GM12873 (cell line): ENCODE data around the gene SHROOM3.

Experiments used
- TF ChIP-seq, protein P1 (sequence below): IDR thresholded peaks from 2 replicates; pipeline ENCODE4 v1.5.1; 2012; ENCODE audit warnings: low read depth, mild to moderate bottlenecking, moderate library complexity, low read length, control low read depth; ENCODE audit not compliant: insufficient read depth; ENCODE audit errors: missing control alignments

Gene SHROOM3

DNA sequence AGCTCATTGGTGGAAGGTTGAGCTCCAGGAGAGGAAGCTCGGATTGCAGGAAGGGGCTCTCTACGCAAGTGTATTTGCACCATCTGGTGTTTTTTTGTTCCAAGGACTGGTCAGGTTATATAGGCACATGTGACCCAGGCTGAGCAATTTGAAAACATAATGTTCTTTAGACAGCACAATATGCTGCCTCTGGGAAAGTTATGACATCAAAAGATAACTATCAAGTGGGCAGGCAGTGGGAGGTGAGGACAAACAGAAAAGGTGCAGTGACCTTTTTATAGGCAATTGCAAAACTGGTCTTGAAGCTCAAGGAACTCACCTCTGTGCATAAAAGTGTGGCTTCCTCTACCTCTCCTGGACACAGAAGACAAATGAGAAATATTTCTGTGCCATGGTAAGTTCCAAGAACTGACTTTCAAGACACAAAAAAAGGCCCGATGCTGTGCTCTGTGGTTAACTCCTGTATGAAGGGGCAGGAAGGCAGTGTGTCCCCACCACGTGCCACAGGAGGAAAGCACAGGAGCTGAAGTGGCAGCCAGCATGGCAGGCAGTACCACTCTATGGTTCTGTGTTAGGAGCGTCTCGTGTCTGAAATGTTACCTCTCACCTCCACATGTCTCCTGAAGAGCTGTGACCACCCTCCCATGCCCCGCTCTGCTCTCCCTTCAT lies 128.6 kb downstream of the SHROOM3 start:
- TF ChIP-seq, protein P1, sequence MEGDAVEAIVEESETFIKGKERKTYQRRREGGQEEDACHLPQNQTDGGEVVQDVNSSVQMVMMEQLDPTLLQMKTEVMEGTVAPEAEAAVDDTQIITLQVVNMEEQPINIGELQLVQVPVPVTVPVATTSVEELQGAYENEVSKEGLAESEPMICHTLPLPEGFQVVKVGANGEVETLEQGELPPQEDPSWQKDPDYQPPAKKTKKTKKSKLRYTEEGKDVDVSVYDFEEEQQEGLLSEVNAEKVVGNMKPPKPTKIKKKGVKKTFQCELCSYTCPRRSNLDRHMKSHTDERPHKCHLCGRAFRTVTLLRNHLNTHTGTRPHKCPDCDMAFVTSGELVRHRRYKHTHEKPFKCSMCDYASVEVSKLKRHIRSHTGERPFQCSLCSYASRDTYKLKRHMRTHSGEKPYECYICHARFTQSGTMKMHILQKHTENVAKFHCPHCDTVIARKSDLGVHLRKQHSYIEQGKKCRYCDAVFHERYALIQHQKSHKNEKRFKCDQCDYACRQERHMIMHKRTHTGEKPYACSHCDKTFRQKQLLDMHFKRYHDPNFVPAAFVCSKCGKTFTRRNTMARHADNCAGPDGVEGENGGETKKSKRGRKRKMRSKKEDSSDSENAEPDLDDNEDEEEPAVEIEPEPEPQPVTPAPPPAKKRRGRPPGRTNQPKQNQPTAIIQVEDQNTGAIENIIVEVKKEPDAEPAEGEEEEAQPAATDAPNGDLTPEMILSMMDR = no peak

DNA sequence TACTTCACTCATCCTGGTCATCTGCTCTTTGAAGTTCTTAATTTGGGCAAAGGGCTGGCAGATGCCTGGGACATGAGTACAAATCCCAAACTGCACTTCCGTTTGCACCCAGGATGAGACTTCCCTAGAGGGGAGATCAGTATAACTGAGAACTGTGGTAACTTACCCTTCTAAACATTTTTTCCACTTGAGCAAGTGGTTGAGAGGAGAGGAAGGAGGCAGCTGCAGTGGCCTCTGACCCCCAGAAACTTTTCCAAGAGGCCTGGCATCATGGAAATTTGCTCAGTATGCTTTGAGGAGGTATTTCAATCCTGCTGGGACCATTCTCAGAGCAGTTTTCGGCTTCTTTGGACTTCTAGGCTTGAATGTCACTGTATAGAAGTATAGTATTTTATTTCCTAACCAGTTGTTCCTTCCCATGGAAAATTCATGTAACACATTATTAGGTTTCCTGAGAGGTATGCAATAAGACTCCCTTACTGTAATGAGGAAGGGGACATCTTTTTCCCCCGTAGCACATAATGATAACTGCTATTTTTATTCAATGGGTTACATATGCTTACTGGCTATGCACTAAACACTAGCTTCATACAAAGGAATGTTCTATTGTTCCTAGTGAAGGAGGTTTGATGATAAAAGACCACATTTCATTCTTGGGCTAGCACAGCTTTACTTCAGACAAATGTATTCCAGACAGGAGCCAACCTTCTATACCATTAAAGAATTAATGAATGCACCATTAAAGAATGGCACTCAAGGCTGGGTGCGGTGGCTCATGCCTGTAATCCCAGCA lies 129.3 kb downstream of the SHROOM3 start:
- TF ChIP-seq, protein P1 = no peak

DNA sequence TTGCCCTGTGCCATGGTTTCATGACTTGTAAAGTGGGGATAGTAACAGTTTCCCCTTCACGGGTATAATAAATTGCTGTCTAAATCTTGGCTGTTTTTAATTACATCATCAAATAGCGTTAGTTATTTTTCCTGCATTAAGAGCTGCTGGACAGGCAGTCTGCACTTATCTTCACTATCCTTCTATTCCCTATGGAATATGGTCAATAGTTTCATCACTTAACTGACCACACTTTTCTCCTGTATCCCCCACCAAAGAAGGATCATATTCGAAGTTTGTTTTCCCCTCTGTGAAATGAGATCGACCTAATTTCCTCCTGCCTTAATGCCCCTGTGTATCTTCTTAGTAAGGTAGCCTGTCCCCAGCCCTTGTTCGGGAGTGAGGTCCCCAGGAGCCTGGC lies 133.2 kb downstream of the SHROOM3 start:
- TF ChIP-seq, protein P1 = no peak

DNA sequence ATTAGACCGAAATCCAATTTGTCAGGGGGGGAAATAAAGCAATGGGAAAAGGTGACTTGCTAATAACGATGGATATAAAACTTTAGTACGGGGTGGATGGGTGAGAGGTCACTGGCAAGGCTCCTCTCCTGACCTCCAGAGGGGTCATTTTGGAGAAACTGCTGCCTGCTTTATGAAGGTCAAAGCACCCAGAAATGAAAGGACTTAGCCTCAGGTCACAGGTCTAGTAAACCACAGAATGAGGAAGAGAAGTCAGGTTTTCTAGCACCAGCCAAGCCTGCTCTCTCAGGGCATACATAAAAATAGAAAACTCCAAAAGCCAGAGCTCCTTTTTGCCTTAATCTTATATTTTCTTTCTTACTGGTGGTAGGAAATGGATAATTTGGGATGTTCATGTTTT lies 134.2 kb downstream of the SHROOM3 start:
- TF ChIP-seq, protein P1 = no peak

DNA sequence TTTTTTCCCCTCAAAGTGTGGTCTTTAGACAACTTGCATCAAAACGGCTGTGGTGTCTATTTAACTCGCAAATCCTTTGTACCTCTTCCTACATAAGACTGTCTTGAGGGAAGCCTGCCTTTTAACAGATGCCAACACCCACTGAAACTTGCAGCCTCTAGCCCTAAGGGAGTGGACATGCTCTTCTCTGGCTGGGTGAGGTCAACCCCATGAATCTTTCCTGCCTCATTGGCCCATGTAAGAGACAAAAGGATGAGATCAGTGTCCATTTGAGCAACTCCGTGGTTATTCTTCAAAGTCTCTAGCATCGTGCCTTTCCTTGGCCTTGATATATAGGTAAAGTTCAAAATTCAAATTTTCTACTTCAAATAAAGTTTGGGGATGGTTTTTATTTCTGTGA lies 134.7 kb downstream of the SHROOM3 start:
- TF ChIP-seq, protein P1 = no peak

DNA sequence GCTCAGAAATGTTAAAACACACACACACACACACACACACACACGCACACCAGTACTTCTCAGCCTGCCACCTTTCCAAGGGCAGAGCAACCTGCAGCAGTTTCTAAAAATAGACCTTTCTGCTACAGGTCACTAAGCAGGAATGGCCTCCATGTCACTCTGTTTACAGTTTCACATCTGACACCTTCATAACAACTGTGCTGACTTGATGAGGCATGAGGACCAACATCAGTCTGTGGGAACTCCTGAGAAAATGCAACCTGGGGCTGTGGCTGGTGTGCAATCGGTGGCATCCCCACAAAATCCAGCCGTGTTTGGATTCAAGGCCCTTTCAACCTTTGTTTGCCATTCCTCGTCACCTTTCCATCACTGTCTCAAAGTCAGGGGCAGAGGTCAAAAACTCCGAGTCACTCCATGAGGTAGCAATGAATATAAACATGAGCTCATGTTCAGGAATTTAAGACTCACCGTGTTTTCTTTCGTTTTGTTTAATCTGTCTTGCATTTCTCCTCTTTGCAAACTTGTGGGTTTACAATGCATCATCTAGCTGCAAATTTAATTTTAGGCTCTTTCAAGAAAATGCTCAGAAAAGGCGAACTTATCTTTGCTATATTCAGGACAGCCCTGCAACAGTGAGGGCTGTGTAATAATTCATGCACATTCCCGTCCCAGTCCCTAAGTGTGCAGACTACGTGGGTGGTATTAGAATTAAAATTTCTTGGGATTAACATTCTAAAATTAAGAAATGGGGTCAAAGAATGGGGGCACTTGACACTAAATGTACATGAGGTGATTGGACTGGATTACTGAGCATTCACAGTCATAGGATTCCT lies 135.3 kb downstream of the SHROOM3 start:
- TF ChIP-seq, protein P1 = no peak

DNA sequence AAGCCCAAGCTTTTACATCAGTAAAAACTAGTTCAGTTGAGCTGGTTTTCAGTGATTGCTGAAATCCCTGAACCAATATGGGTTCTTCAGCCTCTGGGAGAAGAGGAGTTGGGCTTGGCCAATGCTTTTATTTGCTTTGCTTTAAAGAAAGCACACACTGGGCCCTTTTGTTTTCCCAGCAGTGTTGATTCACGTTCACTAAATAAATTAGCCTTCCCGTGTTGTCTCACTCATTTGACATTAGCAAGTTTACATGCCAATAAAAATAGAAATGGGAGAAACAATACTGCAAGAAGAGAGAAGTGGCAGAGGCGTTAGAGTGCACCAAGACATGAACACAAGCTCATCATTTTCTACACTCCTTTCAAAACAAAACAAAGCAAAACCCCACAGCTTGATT lies 136.2 kb downstream of the SHROOM3 start:
- TF ChIP-seq, protein P1 = no peak
